Gastroesophageal sphincter (tissue), 4 donors: ENCODE measurements around the gene EXOC4. TPM values are rescaled to one million over a fixed set of nuclear protein-coding genes. Genes with fewer than 3 reads are reported as not detected.

Experiments used
- ATAC-seq: fragments of 150-250 bp; one replicate; pipeline ENCODE4 v1.9.1; 2016; ENCODE audit warnings: mild to moderate bottlenecking, moderate library complexity
- H3K27ac ChIP-seq, 4 donors: fragments of 200-600 bp; sonication (generic) in 3 of 4; 1 replicate in 3 of 4; 2 replicates in 1 of 4; pipeline ENCODE4 v1.5.1; 2016 to 2019
- H3K27me3 ChIP-seq: fragments of 200-600 bp; sonication (generic); one replicate; pipeline ENCODE4 v1.5.1; 2019
- H3K36me3 ChIP-seq, 2 donors: fragments of 200-600 bp; sonication (generic); one replicate each; pipeline ENCODE4 v1.5.1; 2019; ENCODE audit warnings: control low read depth in 1 of 2
- H3K4me1 ChIP-seq, 3 donors: fragments of 200-600 bp; sonication (generic); 1 replicate in 2 of 3; 2 replicates in 1 of 3; pipeline ENCODE4 v1.5.1; 2016 to 2019; ENCODE audit warnings: control low read depth in 2 of 3
- H3K4me3 ChIP-seq, 2 donors: fragments of 200-600 bp; sonication (generic); one replicate each; pipeline ENCODE4 v1.5.1; 2019; ENCODE audit warnings: mild to moderate bottlenecking in 1 of 2, moderate library complexity in 1 of 2
- H3K9me3 ChIP-seq, 3 donors: fragments of 200-600 bp; sonication (generic); one replicate each; pipeline ENCODE4 v1.5.1; 2017 to 2019; ENCODE audit warnings: control low read depth in 2 of 3
- EP300 ChIP-seq: sonication (generic); formaldehyde crosslinking; IDR thresholded peaks from one replicate; pipeline ENCODE4 v1.6.1; 2017; ENCODE audit warnings: antibody characterized with exemption, mild to moderate bottlenecking
- POLR2A ChIP-seq, 2 donors: fragments of 450-650 bp; IDR thresholded peaks; one replicate each; pipeline ENCODE4 v1.6.1; 2017; ENCODE audit warnings: antibody characterized with exemption in 2 of 2, mild to moderate bottlenecking in 2 of 2, moderate library complexity in 1 of 2
- POLR2AphosphoS5 ChIP-seq: sonication (generic); formaldehyde crosslinking; IDR thresholded peaks from one replicate; pipeline ENCODE4 v1.6.1; 2017; ENCODE audit warnings: antibody characterized with exemption
- WGBS, 2 donors: methylation state at CpG; one replicate each; pipeline ENCODE4 v1.1.5; 2018; ENCODE audit warnings: low coverage in 1 of 2; 5-methylcytosine and 5-hydroxymethylcytosine counted together
- total RNA-seq, 4 donors: library from RNA; depleted of rRNA; stranded (reverse); fragments of >200 nt; gene quantifications; one replicate each; pipeline ENCODE4 v1.1.0, GENCODE V29; 2016
- TF ChIP-seq, protein P1 (sequence below), 4 experiments: fragments of 200-600 bp in 2 of 4; fragments of 450-650 bp in 2 of 4; sonication (generic) in 1 of 4; IDR thresholded peaks; one replicate each; pipeline ENCODE4 v1.5.1; 2017 to 2019; ENCODE audit warnings: antibody characterized with exemption in 4 of 4, mild to moderate bottlenecking in 2 of 4, moderate library complexity in 2 of 4

EXOC4 gene
- total RNA-seq, 4 donors from 2014 or later: 46.3 to 85.8 (median 51.9) TPM

DNA sequence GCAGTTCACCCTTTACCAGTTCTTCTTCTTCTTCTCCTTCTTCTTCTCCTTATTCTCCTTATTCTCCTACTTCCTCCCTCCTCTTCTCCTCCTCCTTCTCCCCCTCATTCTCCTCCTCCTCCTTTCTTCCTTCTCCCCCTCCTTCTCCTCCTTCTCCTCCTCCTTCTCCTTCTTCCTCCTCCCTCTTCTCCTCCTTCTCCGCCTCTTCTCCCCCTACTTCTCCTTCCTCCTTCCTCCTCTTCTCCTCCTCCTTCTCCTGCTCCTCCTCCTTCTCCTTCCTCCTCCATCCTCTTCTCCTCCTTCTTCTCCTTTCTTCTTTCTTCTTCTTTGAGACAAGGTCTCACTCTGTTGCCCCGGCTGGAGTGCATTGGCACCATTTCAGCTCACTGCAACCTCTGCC lies 816.3 kb downstream of the EXOC4 start:
- ATAC-seq: no peak
- H3K4me3 ChIP-seq: no peak overlapping the region
- TF ChIP-seq POLR2AphosphoS5 (no peak), EP300 (no peak), POLR2A (IDR thresholded peaks at IDR 0.05) (no peak)
- TF ChIP-seq, protein P1, sequence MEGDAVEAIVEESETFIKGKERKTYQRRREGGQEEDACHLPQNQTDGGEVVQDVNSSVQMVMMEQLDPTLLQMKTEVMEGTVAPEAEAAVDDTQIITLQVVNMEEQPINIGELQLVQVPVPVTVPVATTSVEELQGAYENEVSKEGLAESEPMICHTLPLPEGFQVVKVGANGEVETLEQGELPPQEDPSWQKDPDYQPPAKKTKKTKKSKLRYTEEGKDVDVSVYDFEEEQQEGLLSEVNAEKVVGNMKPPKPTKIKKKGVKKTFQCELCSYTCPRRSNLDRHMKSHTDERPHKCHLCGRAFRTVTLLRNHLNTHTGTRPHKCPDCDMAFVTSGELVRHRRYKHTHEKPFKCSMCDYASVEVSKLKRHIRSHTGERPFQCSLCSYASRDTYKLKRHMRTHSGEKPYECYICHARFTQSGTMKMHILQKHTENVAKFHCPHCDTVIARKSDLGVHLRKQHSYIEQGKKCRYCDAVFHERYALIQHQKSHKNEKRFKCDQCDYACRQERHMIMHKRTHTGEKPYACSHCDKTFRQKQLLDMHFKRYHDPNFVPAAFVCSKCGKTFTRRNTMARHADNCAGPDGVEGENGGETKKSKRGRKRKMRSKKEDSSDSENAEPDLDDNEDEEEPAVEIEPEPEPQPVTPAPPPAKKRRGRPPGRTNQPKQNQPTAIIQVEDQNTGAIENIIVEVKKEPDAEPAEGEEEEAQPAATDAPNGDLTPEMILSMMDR (IDR thresholded peaks at IDR 0.05): no peak
- H3K9me3 ChIP-seq: no peaks in the 10 kb centered on the region
- no peaks in the 10 kb centered on the region for H3K27me3 ChIP-seq
- peaks cover 0 to 23% of the 10 kb centered on the region in 2 donors for H3K36me3 ChIP-seq
- H3K27ac ChIP-seq: no peak overlapping the region
- whole genome bisulfite sequencing, 2 donors: 88 to 92% methylated on average over 2 of the region's 2 CpGs
- no peaks in the 10 kb centered on the region for H3K4me1 ChIP-seq

DNA sequence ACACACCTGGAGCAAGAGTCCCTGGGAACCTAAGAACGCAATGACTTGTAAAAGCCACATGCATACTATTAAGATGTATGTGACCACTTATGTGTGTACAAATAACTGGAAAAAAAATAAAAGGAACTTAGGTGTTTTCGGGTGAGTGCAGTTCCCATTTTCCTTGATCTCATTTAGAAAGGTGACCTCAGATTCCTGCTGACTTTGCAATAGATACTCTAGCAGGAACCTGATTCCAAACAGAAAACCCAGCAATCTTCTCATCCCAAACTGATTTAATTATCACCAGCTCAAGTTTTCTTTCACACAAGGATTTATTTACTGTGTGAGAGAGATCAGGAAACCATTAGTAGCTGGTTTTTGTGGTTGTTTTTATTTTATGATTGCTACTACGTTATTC lies 817.8 kb downstream of the EXOC4 start:
- Histone ChIP-seq H3K4me1 (no peaks in the 10 kb centered on the region), H3K27me3 (no peaks in the 10 kb centered on the region), H3K27ac (no peak overlapping the region), H3K4me3 (no peak overlapping the region), H3K36me3 (peaks cover 0 to 19% of the 10 kb centered on the region in 2 donors), H3K9me3 (peaks cover 0 to 9% (median 0%) of the 10 kb centered on the region in 3 donors)
- WGBS, 2 donors: 88 to 100% methylated on average over 2 to 3 of the region's 3 CpGs
- no peak for ATAC-seq
- no peak for TF ChIP-seq POLR2AphosphoS5
- TF ChIP-seq, protein P1 (IDR thresholded peaks at IDR 0.05): no peak
- TF ChIP-seq POLR2A (IDR thresholded peaks at IDR 0.05): no peak
- no peak for TF ChIP-seq EP300

DNA sequence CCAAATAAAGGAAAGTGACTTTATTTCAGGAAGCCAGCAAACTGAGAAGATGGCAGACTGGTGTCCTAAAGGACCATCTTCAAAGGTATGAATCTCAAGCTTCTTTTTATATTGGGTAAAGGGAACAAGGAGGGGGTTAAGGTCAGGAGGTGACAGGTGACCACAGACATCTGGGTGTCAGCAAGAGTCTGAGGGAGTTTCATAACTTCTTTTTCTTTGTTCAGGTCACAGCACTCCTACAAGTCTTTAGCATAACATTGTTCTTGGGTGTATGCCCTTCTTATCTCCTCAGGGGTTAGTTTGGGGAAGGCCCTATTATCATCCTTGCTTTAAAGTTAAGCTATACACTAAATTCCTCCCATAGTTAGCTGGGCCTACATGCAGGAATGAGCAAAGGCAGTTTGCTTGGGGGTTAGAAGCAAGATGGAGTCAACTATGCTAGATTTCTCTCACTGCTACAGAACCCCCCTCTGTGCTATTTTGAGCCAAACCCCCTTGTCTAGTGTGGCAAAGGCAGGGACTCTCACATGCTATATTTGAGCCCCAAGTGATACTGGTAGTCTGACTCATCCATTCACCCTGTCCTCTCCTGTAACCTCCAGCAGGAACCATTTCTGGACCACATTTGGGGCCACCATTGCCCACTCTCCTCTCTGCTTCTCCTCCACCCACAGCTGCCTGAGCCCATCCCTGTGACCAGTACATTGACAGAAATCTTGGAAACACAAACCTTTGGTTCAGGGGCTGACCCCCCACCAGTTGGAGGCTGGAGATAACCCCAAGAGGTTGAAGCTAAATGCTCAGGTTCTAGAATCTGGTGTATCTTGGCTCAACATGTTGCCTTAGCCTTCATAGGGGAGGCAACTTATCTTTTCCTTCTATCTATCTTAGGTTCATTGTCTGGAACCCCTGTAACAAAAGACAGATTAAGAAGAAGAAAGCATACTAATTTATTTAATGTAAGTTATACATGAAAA lies 818.8 kb downstream of the EXOC4 start:
- no peaks in the 10 kb centered on the region for H3K4me1 ChIP-seq
- H3K27ac ChIP-seq: no peak overlapping the region
- no peak for ATAC-seq
- TF ChIP-seq, protein P1 (IDR thresholded peaks at IDR 0.05): no peak
- TF ChIP-seq EP300: no peak
- TF ChIP-seq POLR2AphosphoS5: no peak
- H3K9me3 ChIP-seq: peaks cover 0 to 13% (median 0%) of the 10 kb centered on the region in 3 donors
- H3K4me3 ChIP-seq: no peak overlapping the region
- peaks cover 0 to 9% of the 10 kb centered on the region in 2 donors for H3K36me3 ChIP-seq
- H3K27me3 ChIP-seq: no peaks in the 10 kb centered on the region

DNA sequence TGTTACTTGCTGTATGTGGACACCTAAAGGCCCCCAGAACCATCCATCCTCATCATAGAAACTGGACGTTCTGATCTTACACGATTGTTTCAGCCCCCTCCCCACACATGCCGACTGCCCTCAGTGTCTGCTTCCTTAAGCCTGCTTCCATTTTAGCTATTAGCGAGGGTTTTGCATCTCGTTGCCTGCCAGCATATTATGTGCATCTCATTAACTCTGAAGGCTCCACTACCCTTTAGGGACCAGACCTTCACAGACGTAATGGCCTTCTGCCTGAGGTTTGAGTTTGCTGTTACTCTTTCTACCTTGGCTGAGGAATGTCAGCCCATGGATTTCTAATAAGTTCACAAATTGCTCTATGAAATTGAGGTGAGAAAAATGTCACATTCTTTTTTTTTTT lies 820.4 kb downstream of the EXOC4 start:
- no peak for ATAC-seq
- peaks cover 0 to 13% (median 0%) of the 10 kb centered on the region in 3 donors for H3K9me3 ChIP-seq
- 77 to 80% methylated on average over 5 to 6 of the region's 6 CpGs for WGBS, 2 donors

More for the DNA sequence above, 820.4 kb downstream of the EXOC4 start:
- no peaks in the 10 kb centered on the region for H3K4me1 ChIP-seq
- no peak overlapping the region for H3K27ac ChIP-seq
- no peaks in the 10 kb centered on the region for H3K27me3 ChIP-seq
- peaks cover 0 to 8% of the 10 kb centered on the region in 2 donors for H3K36me3 ChIP-seq
- TF ChIP-seq EP300 (no peak), POLR2A (IDR thresholded peaks at IDR 0.05) (no peak), POLR2AphosphoS5 (no peak)
- TF ChIP-seq, protein P1 (IDR thresholded peaks at IDR 0.05): no peak
- H3K4me3 ChIP-seq: no peak overlapping the region
